Skeletal muscle satellite cell (primary cell): ENCODE measurements around the gene ARFGEF3. TPM values are rescaled to one million over a fixed set of nuclear protein-coding genes. Genes with fewer than 3 reads are reported as not detected.

Source experiments
- H3K27me3 ChIP-seq: 2 replicates; pipeline ENCODE4 v1.7.0; 2013; ENCODE audit warnings: low read length; ENCODE audit not compliant: control insufficient read depth, insufficient read depth
- H3K36me3 ChIP-seq: 2 replicates; pipeline ENCODE4 v1.7.0; 2013; ENCODE audit warnings: mild to moderate bottlenecking, control low read depth, low read length; ENCODE audit not compliant: insufficient read depth
- H3K4me1 ChIP-seq: 2 replicates; pipeline ENCODE4 v1.7.0; 2013; ENCODE audit warnings: low read length; ENCODE audit not compliant: control insufficient read depth, insufficient read depth
- H3K4me2 ChIP-seq: 2 replicates; pipeline ENCODE4 v1.7.0; 2013; ENCODE audit warnings: mild to moderate bottlenecking, low read length
- H3K4me3 ChIP-seq: 2 replicates; pipeline ENCODE4 v1.7.0; 2013; ENCODE audit warnings: low read length
- H3K9ac ChIP-seq: 2 replicates; pipeline ENCODE4 v1.7.0; 2013; ENCODE audit warnings: mild to moderate bottlenecking, low read depth, low read length, moderate library complexity
- H3K9me3 ChIP-seq: replicated peaks from 2 replicates; pipeline ENCODE4 v1.7.0; 2013; ENCODE audit warnings: mild to moderate bottlenecking, control low read depth, low read length
- small RNA-seq: library from RNA; depleted of rRNA; stranded (forward); fragments of <200 nt; gene quantifications from one replicate; pipeline ENCODE3, GENCODE V24; 2012

ARFGEF3 gene

GRCh38 chr6:138377042-138377441 lies 215.3 kb downstream of the ARFGEF3 start:
- H3K36me3 ChIP-seq, result no peaks in the 10 kb centered on the region
- no peak overlapping the region for H3K4me3 ChIP-seq
- no peak overlapping the region for H3K4me2 ChIP-seq
- H3K9me3 ChIP-seq, result no peaks in the 10 kb centered on the region
- no peaks in the 10 kb centered on the region for H3K4me1 ChIP-seq
- H3K9ac ChIP-seq, result no peak overlapping the region
- H3K27me3 ChIP-seq, result no peaks in the 10 kb centered on the region

DNA sequence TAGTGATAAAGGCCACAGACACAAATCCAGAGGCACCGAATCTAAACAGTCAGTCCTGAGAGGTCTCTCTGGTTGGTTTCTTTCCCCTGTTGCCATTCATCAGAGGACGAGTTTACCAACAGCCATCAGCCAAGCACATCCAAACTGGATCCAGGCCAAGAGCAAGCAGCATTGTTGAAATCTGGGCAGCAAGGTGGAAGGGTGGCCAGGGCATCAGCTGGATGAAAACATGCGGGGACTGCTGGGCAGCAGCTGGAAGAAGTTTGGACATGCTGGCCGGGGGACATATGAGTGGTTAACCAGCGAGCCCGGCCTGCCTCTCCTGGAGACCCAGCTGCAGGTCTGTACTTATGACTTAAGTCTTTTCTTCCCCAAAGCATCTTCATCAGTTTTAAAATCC lies 216.1 kb downstream of the ARFGEF3 start, which contains the start of gene SMIM28:
Gene SMIM28, plus strand, starts transcription at position 62 of the 400 bp plus-strand sequence. Its CDS starts 168 bp downstream, at position 230.
- H3K4me2 ChIP-seq, result no peak within 1 kb of the TSS
- H3K9ac ChIP-seq, result no peak within 1 kb of the TSS
- H3K4me1 ChIP-seq, result no peaks in the 10 kb centered on the region
- H3K4me3 ChIP-seq, result no peak within 1 kb of the TSS
- no peaks in the 10 kb centered on the region for H3K36me3 ChIP-seq
- H3K27me3 ChIP-seq, result no peaks in the 10 kb centered on the region
- no peaks in the 10 kb centered on the region for H3K9me3 ChIP-seq

GRCh38 chr6:138378463-138378862 lies 216.7 kb downstream of the ARFGEF3 start:
- Histone ChIP-seq H3K4me2 (no peak overlapping the region), H3K9me3 (no peaks in the 10 kb centered on the region), H3K36me3 (no peaks in the 10 kb centered on the region), H3K9ac (no peak overlapping the region), H3K4me3 (no peak overlapping the region), H3K27me3 (no peaks in the 10 kb centered on the region), H3K4me1 (no peaks in the 10 kb centered on the region)

DNA sequence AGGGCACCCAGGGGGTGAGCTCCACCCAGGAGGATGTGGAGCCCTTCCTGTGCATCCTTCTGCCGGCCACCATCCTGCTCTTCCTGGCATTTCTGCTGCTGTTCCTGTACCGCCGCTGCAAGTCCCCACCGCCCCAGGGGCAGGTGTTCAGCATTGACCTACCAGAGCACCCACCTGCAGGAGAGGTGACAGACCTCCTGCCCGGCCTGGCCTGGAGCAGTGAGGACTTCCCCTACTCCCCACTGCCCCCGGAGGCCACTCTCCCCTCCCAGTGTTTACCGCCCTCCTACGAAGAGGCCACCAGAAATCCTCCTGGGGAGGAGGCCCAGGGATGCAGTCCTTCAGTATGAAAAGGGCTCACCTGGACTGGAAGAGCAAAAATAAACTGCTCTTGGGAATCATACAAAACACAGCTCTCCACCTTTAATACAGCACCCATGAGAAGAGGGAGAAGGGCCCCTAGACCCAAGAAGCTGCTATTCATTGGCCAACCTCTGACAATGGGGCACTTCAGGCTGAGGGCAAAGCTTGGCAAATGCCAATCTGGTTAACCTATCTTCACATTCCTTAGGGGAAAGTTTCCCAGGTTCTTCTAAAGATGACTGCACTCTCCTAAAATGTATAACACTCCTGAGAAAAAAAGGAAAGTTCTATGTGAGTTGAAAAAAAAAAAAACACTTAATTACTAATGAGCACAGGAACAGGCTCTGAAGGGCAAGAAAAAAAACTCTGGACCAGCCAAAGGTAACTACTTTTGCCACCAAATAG lies 220.9 kb downstream of the ARFGEF3 start:
- Histone ChIP-seq H3K36me3 (no peaks in the 10 kb centered on the region), H3K4me1 (no peaks in the 10 kb centered on the region), H3K4me2 (no peak overlapping the region), H3K9me3 (no peaks in the 10 kb centered on the region), H3K27me3 (no peaks in the 10 kb centered on the region), H3K9ac (no peak overlapping the region), H3K4me3 (no peak overlapping the region)

DNA sequence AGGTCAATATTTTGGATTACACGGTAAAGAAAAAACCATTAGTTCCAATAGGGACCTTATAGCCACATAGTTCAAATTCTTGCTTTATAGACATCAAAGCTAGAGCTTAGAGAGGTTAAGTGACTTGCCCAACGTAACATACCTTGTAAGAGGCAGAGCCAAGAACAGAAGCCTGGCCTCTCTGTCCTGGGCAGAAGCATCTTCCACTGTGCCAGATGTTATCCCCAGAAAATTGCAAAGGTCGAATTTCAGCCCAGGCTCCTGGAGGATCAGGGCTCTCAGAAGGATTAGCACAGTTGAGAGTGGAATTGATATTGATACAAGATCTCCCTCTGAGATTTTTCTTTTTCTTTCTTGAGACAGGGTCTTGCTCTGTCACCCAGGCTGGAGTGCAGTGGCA lies 222.0 kb downstream of the ARFGEF3 start:
- Histone ChIP-seq H3K4me3 (no peak overlapping the region), H3K36me3 (no peaks in the 10 kb centered on the region)

GRCh38 chr6:138386897-138387296 lies 225.2 kb downstream of the ARFGEF3 start:
- H3K4me3 ChIP-seq, result no peak overlapping the region
- H3K9ac ChIP-seq, result no peak overlapping the region
- no peaks in the 10 kb centered on the region for H3K36me3 ChIP-seq
- no peak overlapping the region for H3K4me2 ChIP-seq
- H3K27me3 ChIP-seq, result no peaks in the 10 kb centered on the region
- H3K9me3 ChIP-seq, result no peaks in the 10 kb centered on the region
- no peaks in the 10 kb centered on the region for H3K4me1 ChIP-seq

More for the DNA sequence above, 222.0 kb downstream of the ARFGEF3 start:
- Histone ChIP-seq H3K9ac (no peak overlapping the region), H3K4me2 (no peak overlapping the region), H3K9me3 (no peaks in the 10 kb centered on the region), H3K4me1 (no peaks in the 10 kb centered on the region), H3K27me3 (no peaks in the 10 kb centered on the region)

- H3K4me2 ChIP-seq, result no peak overlapping the region
- no peaks in the 10 kb centered on the region for H3K36me3 ChIP-seq
- H3K9ac ChIP-seq, result no peak overlapping the region
- no peaks in the 10 kb centered on the region for H3K4me1 ChIP-seq
- no peaks in the 10 kb centered on the region for H3K9me3 ChIP-seq
- H3K4me3 ChIP-seq, result no peak overlapping the region
- no peaks in the 10 kb centered on the region for H3K27me3 ChIP-seq
Observed at GRCh38 chr6:138387577-138388368, 226.0 kb downstream of the ARFGEF3 start.

DNA sequence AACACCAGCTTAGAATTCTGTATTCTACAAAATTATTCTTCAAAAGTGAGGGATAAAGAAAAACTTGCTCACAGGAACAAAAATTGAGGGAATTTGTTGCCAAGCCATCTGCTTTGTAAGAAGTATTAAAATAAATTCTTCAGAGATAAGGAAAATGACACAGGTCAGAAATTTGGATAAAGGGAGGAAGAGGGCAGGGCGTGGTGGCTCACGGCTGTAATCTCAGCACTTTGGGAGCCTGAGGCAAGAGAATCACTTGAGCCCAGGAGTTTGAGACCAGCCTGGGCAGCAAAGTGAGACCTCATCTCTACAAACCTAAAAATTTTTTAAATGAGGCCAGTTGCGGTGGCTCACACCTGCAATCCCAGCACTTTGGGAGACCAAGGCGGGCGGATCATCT lies 227.8 kb downstream of the ARFGEF3 start:
- Histone ChIP-seq H3K4me1 (no peaks in the 10 kb centered on the region), H3K36me3 (no peaks in the 10 kb centered on the region), H3K9ac (no peak overlapping the region), H3K4me2 (no peak overlapping the region), H3K9me3 (no peaks in the 10 kb centered on the region), H3K27me3 (no peaks in the 10 kb centered on the region), H3K4me3 (no peak overlapping the region)

Small RNA genes within 50 kb of the gene (small RNA-seq; reads per million reads assigned to genes)
- not detected for gene AL031003.1
